ENCODE results near the gene ENTPD6.

ENTPD6 gene

DNA sequence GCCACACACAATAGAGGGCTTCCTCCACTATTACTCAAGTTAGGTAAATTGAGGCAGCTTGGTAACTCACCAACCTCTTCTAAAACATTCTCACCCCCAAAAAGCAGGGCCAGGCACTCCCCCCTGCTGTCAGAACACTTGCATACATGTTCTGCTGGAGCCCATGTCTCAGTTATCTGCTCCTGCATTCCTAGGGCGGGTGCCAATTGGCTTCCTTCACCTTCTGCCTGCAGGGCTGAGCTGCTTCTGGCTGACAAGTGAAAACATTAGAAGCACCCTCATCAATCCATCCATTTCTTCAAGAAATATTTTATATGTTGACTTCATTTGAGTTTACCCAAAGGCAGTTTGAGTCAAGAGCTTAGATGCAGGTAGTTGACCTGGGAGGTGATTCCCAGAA lies 4.5 kb upstream of the ENTPD6 start:
- no peak for DNase-seq

DNA sequence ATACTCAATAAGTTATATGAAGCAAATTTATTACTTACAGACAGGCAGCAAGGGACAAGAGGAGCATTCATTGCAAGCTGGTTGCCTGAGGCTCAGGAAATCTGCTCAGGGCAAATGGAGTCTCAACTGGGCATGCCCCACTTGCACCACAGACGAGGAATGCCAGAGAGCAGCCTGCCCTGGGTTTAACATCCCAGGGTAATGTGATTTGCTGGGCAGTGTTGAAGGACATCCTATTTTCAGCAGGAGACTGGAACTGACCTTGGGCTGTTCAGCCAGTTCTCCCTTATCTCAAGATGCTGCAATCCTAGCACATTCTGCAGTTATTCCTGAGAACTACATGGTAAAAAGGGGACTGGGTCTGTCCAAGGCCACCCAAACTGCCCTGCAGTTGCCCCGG lies 3.8 kb upstream of the ENTPD6 start:
- DNase-seq = no peak

DNA sequence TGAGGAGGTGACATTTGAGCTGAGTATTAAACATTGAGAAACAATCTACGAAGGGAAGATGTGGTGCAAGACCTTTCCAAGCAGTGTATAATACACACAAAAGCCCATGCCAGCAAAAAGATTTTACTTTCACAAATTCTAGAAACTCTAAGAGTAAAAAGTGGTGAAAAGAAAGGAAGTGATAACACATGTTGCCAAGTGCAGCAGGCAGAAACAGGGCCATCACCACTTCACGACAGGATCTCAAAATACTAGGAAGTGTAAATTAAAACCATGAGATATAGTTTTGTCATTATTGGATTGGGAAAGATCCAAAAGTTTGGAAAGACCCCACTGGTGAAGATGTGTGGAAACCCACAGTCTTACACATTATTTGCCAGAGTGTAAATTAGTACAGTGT lies 1.7 kb upstream of the ENTPD6 start:
- DNase-seq = no peak

DNA sequence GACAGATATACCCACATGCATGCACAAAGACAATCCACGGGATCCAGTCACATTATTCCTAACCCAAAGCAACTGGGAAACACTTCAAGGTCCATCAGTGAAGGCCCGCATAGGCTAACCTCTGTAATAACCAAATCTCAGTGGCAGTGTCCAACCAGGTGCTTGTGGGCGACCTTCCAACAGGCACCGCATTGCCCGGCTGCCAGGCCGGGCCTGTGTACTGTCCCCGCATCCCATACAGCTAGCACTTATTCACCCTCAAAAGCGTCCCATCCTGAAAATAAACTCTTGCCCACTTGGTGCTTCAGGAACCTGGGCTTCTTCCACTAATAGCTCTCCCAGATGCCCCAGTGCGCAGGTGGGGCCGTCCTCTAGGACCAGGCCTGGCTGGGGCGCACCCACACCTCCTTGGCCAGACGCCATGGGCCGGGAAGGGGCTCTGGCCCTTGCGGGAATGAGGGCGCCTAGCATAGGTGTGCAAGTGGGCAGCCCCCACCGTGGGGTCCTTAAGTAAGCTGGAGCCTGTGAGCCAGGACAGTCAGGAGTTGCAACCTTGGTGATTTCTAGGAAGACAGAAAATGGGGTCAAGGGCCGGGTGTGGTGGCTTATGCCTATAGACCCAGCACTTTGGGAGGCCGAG lies 1.1 kb upstream of the ENTPD6 start:
- DNase-seq = no peak

DNA sequence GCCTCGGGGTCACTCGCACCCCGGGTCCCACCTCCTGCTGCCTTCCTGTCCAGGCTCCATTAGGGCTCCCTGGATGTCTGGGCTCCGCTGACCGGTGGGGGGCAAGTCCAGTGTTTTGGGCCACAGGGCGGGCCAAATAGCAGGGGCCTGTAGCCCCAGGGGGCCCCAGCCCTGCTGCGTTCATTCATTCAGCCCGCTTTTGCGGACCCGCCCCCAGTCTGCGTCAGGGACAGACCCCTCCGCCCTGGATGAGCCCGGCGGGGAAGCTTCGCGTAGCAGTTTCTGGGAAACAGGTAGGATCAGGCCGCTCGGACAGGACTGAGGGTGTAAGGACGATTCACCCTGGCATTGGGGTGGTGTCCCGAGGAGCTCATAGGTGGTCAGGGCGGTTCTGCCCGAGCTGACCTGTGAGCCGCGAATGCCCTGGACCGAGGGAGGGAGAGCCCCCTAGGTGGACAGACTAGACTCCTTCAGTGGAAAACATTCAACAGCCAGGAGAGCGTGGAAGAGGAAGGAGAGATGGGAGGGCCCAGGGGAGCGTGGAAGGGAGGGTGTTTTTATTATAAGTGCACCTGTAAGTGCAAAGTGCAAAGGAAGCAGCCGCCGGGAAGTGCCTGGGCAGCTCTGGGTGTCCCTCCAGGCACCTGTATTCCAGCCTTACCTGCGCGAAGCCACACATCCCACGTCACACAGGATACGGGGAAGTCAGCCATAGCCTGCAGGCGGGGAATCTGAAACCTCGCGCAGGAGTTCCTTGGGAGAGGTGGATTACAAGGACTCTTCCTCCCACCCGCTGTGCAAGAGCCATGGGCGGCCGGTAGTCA lies 662 bp downstream of the ENTPD6 start:
- DNase-seq = peak; percentile 20 to 30

DNA sequence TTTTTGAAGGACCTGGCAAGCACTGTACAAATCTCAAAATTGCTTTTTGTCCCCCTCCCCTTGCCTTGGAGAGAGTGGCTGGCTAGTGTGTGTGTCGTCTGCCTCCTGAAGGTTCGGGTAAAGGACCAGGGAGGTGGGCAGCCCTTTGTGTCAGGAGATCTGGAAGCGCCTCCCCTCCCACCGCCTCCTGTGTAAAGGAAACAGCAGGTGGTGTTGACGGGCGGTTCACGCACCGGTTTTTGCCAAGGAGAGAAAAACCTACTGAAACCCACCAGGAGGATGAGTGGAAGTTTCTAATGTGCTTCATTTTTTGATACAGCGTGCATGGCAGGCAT lies 1.2 kb downstream of the ENTPD6 start:
- peak in 1 of 2 donors; percentile 3 for DNase-seq

DNA sequence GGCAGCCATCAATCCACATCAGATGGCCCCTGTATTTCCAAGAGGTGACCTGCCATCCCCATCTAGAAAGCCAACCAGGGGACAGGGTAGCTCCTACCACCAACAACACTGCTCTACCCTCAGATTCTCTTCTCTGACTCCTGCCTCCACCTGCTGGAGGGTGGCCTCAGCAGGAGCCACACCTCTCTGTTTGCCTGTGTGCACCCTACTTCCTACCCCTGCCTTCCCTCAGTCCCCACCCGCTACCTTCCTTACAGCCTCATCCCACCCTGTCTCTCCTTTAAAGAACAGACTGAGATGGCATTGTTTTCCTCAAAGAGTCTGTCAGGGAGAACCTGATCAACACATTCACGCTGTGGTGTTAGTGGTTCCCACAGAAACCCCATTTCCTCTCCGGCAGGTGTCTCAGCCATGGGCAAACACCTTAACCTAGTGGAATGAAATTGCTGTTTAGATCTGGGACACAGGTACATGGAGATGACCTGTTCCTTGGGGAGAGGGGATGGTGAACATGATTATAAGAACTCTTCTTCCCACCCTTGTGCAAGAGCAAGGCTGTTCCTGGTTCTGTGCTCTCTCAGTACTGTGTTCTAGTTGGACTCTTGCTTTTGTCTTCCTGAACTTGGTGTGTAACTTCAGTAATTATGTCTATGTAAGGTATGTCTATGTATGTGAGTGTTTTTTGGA lies 1.8 kb downstream of the ENTPD6 start:
- DNase-seq = peak in 1 of 2 donors; percentile 43

DNA sequence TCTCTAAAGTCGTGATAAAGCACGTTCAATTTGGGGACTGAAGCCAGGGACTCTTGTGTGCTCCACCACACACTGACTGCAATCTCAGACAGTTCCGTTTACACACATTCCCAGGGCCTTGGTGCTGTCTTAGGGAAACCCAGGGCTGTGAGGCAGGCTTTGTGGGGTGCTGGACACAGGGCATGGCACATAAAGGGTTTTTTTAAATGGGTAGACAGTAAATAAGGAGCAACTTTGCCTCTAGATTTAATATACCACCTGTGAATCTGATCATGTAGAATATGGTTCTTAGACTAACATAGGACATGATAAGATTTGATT lies 2.3 kb downstream of the ENTPD6 start:
- no peak for DNase-seq

DNA sequence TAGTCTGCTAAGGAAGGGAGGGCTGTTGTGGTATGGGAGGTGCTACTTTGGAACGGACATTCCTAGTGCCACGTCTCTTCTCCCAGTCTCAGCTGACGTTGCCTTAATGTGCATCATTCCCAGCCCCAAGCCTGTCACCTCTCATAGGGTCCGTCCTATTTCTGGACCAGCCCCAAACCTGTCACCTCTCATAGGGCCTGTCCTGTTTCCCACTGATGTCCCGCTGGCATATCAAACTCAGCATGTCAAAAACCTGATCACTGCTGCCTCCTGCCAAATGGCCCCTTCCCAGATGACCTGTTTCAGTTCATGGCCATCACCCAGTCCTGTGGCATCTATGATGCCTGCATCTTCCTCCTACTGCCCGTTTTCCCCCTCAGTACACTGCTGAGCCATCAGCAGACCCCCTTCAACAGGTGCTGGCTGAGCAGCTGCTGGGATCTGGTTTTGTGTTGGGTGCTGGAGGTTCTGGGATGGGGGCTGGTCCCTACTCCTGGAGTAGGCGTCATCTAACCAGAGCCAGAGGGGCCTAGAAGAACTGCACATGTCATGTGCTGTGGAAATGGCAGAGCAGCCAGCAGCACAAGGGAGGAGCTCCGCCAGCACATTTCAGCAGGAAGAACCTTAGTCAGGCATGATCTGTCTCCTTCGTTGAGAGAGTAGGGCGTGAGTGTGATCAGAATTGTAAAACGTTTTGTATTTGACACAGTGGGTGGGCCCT lies 3.3 kb downstream of the ENTPD6 start:
- no peak for DNase-seq

DNA sequence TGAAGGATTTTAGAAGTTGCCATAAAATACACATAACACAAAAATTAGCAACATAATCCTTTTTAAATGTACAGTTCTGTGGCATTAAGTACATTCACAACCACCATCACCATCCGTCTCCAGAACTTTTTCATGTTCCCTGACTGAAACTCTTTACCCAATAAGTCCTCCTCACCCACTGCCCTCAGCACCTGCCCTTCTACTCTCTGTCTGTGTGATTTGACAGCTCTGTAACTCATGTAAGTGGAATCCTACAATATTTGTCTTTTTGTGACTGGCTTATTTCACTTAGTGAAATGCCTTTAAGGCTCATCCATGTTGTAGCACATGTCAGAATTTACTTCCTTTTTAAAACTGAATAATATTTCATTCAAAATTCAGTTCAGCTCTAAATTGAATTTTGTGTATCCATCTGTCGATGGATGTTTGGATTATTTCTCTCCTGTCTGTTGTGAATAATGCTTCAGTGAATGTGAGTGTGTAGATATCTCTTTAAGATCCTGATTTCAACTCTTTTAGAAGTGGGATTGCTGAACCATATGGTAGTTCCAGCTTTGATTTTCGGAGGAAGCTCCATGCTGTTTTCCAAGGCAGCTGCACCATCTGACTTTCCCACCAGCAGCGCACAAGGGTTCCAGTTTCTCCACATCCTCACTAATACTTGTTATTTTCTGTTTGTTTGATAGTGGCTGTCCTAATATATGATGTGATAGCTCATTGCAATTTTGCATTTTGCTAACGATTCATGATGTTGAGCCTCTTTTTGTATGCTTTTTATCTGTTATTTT lies 4.2 kb downstream of the ENTPD6 start:
- no peak for DNase-seq

DNA sequence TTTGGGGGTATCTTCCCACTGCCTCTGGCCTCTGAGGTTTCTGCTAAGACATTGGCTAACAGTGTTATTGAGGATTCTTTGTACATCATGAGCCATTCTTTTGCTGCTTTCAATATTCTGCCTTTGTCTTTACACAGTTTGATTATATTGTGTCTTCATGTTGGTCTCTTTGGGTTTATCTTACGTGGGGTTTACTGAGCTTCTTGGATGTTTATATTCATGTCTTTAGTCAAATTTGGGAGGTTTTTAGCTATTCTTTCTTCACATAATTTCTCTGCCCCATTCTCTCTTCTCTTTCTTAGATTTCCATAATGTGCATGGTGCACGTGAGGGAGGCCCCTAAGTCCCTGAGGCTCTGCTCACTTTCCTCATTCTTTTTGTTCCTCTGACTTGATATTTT lies 7.6 kb downstream of the ENTPD6 start:
- no peak for DNase-seq

DNA sequence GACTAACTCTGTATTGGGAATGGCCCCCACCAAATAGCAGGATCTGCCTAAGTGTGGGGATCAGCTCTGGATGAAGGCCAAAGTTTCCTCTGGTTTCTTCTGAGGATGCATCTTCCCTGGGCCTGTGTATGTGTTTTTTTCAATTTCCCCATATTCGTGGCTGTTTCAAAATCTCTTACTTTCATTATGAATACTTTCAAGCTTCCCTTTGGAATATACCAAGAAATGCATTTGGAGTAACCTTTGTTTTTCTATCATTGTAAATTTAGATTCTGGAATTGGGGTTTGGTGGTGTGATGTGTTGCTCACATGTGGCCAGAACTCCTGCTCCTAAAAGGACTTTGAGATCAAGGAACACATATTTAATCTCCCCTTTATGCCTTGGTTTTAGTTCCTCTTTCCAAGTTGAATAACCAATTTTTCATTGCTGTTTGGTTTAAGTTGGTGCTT lies 8.4 kb downstream of the ENTPD6 start:
- no peak for DNase-seq

DNA sequence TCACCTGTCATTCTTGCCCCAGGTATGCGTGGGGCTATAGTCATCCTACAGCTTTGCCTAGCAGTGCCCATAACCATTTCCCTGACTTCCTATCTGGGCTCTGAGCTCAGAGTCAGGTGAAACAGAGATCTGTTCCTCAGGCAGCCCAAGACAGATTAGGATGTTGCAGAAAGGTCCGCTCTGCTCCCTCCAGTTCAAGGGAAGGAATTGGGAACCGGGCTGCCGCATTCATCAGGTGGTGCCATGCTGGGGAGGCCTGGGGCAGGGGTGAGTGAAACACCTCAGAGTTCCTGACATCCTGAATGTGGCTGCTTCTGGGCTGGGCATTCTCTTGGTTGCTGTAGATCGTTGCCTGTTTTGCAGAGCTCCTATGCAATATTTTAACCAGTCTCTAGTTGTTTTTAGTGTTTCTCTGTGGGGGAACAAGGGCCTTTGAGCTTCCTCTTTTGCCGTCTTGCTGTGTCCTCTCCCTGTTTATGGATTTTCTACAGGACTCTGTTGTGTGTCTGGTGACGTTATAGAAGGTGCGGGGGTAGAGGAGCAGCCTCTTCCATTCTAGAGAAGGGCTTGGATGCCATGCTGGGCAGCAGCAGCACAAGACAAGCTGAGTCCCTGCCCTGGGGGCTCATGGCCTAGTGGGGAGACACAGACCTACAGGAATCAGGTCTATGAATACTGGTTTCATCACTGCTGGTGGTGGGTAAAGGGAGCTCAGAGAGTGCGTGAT lies 9.2 kb downstream of the ENTPD6 start:
- no peak for DNase-seq

DNA sequence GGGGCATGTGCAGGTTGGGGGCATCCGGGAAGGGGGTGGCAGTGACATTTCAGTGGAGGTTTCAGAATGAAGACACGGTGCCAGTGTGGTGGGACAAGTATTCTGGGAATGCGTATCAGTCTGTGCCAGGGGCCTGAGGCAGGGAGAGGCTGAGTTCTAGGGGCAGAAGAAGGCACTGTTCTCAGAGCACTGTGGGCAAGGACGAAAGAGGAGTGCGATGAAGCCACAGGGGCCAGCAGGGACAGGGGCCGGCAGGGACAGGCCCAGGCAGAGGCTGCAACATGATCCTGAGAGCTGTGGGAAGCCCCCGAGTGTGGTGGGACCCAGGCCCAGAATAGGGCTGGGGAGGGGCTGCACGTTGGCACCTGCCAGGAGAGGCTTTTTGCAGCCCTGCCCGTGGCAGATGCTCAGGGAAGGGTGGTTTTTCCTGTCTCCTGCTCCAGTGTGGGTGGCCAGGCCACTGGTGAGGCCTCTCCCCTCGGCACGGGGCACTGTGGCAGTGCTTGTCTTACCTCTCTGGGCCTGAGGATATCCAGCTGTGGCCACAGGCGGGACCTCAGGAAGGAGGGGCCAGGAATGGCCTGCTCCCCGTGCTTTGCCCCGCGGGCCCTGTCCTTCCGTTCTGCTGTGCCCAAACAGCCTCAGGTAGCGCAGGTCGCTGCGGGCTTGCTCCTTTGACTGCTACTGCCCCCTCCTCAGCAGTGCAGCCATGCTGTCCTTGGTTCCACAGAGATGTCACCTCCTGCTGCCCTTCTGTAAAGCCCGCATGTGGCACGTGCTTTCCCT lies 10.0 kb downstream of the ENTPD6 start:
- DNase-seq = no peak

DNA sequence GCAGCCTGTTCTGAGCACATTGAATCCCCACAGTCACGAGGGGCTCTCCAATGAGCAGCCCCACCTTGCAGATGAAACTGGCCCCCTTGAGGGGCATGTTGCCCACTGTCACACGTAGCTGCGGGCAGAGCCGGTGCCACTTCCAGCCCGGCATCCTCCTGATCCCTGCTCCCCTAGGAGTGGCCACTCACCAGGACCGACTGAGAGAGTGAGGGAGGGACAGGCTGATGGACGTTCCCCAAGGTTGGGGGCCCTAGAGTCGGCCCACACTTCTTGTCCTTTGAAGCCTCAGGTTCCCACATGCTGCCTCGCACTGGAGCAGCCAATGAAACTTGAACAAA lies 10.5 kb downstream of the ENTPD6 start:
- no peak for DNase-seq

DNA sequence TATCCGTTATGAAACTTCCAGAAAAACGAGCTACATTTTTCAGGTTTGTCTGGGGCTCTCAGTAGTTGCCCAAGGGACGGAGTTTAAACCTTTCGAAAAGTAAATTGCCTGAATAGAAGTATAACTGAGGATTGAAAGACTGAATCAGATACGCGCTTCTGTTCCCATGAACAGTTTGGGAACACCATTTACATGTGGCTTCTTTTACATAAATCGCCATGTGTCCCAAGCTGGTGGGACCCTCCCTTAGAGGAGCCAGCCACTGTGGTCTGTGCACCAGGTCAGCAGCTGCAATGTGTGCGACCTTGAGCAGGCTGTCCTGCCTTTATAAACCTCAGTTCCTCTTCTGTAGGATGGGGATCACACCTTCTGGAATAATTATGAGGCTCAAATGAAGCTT lies 11.0 kb downstream of the ENTPD6 start:
- DNase-seq = no peak

DNA sequence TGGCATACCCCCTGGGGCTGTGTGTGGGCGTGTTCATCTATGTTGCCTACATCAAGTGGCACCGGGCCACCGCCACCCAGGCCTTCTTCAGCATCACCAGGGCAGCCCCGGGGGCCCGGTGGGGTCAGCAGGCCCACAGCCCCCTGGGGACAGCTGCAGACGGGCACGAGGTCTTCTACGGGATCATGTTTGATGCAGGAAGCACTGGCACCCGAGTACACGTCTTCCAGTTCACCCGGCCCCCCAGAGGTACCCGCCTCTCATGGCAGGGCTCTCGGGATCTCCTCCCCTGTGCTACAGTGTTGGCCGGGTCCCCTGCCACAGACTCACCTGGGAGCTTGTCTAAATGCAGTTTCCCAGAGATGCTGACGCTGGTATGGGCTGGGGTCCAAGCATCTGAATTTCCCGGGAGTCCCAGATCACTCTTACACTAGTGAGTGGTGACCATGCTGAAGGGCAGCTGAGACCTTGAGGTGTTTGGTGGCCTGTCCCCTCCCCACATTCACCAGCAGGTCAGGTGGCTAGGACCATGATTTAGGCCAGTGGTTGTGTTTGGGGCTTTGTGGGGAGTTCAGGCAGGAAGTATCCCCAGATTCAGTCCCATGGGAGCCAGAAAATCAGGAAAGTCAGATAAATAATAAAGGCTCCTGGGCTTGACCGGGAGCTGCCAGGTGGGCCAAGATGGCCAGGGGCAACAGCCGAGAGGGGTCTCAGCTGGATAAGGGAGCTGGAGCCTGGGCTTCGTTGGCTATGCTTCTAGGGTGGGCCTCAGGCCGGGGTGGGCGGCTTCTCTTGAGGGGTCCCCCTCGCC lies 11.8 kb downstream of the ENTPD6 start:
- DNase-seq = no peak

DNA sequence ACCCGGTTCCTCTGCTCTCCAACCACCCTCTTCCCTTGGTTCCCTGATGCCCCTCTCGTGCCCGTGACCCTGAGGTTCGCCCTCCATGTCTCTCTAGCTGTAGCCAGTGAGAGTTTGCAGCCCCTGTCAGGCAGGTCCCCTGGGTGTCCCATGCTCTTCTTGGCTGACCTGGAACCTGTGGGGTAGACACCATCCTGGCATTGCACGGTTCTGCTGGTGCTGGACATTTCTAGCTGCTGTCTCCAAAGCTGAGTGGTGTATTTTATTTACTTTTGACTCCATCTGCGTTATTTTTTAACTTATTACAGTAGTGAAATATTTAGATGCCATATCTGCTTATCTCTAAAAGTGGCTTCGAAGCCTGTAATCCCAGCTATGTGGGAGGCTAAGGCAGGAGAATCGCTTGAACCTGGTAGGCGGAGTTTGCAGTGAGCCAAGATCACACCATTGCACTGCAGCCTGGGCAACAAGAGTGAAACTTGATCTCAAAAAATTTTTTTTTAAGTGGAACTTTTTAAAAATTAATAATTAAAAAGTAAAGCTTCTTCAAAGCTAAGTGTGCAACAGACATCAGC lies 12.5 kb downstream of the ENTPD6 start:
- no peak for DNase-seq

DNA sequence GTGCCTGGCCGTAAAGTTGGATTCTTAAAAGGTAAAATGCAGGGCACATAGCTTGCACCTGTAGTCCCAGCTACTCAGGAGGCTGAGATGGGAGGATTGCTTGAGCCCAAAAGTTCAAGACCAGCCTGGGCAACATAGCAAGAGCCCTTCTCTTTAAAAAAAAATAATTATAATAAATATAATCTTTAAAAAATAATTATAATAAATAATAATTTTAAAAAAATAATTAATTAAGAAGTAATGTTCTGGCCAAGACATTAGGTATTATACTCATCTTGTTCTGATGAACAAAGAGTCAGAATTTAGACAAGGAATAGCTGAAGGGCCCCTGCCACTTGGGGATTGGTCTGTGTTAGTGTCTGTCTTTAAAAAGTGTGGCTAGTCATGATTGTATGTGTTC lies 13.9 kb downstream of the ENTPD6 start:
- no peak for DNase-seq

DNA sequence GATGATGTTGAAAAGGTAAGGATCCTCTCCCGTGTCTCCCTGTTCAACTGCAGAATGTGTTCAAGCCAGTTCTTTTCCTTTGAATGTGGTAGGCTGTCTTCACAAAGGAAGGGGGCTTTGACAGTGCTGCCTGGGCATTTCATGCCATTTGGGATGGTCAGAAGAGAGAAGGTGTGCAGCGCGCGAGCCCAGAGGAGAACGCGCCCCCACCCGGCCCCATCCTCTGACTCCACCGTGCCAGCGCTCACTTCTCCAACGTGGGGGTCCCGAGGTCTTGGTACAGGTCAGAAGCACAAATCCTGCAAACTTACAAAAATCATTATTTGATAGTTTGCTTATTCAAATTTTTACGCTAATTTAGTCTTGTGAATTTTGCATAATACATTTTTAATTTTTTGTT lies 14.4 kb downstream of the ENTPD6 start:
- no peak for DNase-seq
